IPS-18c (cell line): ENCODE data around the gene SAE1.
"Not testable (repeated sequence)": the region's sequence is repeated elsewhere in the genome, so short reads cannot be mapped to it uniquely, and the experiment has no call there.

ENCODE experiments used
- H3K4me3 ChIP-seq: 2 replicates; pipeline ENCODE4 v1.7.0; 2013; ENCODE audit warnings: low read depth, mild to moderate bottlenecking, low read length, moderate library complexity; ENCODE audit not compliant: insufficient read depth
- H3K9me3 ChIP-seq: one replicate; pipeline ENCODE4 v1.6.1; 2013; ENCODE audit warnings: mild to moderate bottlenecking, low read length, moderate library complexity; ENCODE audit not compliant: control insufficient read depth, insufficient read depth

Gene SAE1

DNA sequence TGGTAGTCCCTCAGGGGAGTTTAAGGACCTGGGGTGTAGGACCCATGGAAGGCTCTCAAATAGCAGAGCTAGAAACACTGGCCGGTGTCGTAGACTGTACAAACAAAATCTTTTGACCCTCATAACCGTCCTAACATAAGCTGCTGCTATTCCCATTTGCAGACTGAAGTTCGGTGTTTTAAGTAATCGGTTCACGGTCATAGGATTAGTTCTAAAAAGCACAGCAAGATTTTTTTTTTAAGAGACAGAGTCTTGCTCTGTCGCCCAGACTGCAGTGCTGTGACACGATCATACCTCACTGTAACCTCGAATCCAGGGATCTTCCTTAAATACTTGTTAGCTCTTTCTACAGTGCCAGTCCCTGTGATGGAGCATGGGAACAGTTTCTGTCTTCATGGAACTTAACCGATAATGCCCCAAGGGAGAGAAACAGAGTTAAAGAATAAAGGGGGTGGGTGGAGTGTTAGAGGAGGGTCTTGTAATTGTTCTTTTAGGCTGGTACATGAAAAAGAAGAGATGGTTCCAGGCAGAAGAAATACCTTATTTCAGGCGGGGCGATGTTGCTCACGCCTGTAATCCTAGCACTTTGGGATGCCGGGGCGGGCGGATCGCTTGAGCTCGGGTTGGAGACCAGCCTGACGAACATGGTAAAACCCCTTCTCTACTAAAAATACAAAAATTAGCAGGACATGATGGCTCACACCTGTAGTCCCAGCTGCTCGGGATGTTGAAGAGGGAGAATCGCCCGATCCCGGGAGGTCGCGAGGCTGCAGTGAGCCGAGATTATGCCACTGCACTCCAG lies 16.6 kb upstream of the SAE1 start:
- Histone ChIP-seq H3K9me3 (peaks cover 2% of the 10 kb centered on the region), H3K4me3 (peak overlapping the region; percentile 89; the same call in 1 of the 2 replicates)

DNA sequence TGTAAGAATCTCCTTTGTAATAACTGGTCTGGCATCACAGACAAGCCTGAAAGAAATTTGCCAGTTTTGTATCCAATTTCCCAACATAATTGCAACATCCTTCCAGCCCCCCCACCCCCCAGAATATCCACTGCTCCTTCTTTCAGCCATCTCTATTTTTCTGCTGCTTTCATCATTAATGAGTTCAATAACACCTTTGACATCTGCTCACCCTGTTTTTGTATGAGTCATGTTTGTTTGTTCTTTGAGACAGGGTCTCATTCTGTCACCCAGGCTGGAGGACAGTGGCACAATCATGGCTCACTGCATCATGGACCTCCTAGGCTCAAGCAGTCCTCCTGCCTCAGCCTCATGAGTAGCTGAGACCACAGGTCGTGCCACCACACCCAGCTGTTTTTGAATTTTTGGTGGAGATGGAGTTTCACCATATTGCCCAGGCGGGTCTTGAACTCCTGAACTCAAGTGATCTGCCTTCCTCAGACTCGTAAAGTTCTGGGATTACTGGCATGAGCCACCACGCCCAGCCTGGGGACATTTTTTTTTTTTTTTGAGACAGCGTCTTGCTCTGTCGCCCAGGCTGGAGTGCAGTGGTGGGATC lies 10.1 kb upstream of the SAE1 start:
- H3K9me3 ChIP-seq: no peaks in the 10 kb centered on the region

DNA sequence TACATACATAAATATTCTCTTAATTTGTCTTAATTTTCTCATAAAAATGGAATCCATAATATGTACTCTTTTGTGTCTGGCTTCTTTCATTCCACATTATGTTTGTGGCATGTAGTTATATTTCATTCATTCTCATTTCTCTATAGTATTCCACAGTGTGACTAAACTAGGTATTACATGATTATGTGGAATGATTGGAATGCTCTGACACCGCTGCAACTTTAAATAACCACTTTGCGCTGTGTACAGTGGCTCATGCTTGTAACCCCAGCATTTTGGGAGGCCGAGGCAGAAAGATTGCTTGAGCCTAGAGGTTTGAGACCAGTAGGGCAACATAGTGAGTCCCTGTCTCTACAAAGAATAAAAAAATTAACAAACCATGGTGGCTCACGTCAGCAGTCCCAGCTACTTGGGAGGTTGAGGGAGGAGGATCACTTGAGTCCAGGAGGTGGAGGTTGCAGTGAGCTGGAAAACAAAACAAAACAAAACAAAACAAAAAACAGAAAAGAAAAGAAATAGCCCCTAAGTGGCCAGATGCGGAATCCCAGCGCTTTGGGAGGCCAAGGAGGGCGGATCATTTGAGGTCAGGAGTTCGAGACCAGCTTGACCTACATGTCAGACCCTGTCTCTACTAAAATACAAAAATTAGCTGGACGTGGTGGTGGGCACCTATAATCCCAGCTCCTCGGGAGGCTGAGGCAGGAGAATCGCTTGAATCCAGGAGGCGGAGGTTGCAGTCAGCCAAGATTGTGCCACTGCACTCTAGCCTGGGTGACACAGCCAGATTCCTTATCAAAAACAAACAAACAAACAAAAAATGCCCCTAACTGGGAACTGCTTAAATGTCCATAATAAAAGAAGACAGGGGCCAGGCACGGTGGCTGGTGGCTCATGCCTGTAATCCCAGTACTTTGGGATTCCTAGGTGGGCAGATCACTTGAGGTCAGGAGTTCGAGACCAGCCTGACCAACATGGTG lies 8.0 kb upstream of the SAE1 start:
- H3K9me3 ChIP-seq: no peaks in the 10 kb centered on the region
- H3K4me3 ChIP-seq: no peak overlapping the region

More for the DNA sequence above, 10.1 kb upstream of the SAE1 start:
- H3K4me3 ChIP-seq: no peak overlapping the region

GRCh38 chr19:47123406-47123805 lies 7.2 kb upstream of the SAE1 start:
- H3K9me3 ChIP-seq: no peaks in the 10 kb centered on the region
- no peak overlapping the region for H3K4me3 ChIP-seq

DNA sequence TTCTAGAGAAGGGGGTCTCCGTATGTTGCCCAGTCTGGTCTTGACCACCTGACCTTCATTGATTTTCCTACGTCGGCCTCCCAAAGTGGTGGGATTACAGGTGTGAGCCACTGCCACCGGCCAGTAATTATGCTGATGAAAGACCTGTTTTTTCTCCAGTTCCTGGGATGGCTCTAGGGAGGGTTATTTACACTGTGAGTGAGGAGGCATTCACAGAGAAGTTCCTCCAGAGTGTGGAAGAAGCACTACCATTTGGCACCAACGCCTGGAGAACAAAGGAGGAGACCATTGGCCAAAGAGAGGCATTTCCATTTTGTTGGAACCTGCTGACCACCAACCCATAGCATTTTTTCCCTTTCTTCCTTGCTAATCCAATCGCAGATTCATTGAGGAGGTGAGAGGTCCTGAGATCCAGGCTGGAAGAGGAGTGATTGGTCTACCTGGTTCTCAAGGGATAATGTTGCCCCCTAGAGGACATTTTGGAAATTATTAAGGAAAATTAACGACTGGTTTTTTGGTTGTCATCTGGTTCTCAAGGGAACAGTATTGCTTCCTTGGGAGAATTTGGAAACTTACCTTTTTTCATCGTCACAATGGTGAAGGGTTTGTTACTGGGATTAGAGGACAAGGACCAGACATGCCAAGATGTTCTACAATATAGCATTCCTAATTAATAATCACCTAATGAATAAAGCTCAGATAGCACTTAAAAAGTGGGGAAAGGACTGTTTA lies 5.5 kb upstream of the SAE1 start:
- H3K9me3 ChIP-seq: no peaks in the 10 kb centered on the region

GRCh38 chr19:47125669-47125938 lies 5.0 kb upstream of the SAE1 start:
- H3K9me3 ChIP-seq: no peaks in the 10 kb centered on the region
- no peak overlapping the region for H3K4me3 ChIP-seq

More for the DNA sequence above, 5.5 kb upstream of the SAE1 start:
- no peak overlapping the region for H3K4me3 ChIP-seq

GRCh38 chr19:47129579-47129978 lies 1.1 kb upstream of the SAE1 start:
- Histone ChIP-seq H3K9me3 (no peaks in the 10 kb centered on the region), H3K4me3 (no peak overlapping the region)

DNA sequence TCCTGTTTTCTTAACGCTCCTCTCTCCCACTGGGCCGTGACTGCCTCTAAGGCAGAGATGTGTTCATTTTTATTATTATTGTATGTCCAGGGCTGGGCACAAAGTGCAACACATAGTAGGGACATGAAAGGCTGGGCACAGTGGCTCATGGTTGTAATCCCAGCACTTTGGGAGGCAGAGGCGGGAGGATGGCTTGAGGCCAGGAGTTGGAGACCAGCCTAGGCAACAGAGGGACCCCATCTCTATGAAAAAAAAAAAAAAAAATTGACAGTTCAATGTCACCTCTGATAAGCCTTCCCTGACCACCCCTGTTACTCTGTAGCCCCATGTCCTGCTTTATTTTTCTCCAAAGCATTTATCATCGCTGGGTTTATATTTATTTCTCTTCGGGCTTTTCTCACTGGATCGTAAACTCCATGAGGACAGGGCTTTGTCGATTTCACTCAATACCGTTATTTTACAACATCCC lies 481 bp upstream of the SAE1 start:
- Histone ChIP-seq H3K4me3 (no peak overlapping the region), H3K9me3 (no peaks in the 10 kb centered on the region)

- Histone ChIP-seq H3K4me3 (peak overlapping the region; percentile 96), H3K9me3 (no peaks in the 10 kb centered on the region)
Observed at GRCh38 chr19:47132194-47132852, 1.7 kb downstream of the SAE1 start.

GRCh38 chr19:47133021-47133471 lies 2.4 kb downstream of the SAE1 start:
- H3K9me3 ChIP-seq: no peaks in the 10 kb centered on the region
- H3K4me3 ChIP-seq: peak overlapping the region; percentile 96

- Histone ChIP-seq H3K4me3 (peak overlapping the region; percentile 34; the same call in 1 of the 2 replicates), H3K9me3 (no peaks in the 10 kb centered on the region)
Observed at GRCh38 chr19:47134545-47134944, 3.9 kb downstream of the SAE1 start.

DNA sequence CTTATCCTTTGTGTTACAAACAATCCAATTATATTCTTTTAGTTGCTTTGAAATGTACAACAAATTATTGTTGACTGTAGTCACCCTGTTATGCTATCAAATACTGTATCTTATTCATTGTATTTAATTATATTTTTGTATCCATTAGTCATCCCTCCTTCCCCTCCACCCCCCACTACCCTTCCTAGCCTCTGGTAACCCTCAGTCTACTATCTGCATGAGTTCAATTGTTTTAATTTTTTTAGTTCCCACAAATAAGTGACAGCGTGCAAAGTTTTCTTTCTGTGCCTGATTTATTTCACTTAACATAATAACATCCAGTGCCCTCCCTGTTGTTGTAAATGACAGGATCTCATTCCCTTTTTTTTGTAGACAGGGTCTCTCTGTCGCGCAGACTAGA lies 4.5 kb downstream of the SAE1 start:
- Histone ChIP-seq H3K4me3 (no peak overlapping the region), H3K9me3 (no peaks in the 10 kb centered on the region)

GRCh38 chr19:47141252-47141651 lies 10.6 kb downstream of the SAE1 start:
- not testable (repeated sequence) for H3K4me3 ChIP-seq, H3K9me3 ChIP-seq

DNA sequence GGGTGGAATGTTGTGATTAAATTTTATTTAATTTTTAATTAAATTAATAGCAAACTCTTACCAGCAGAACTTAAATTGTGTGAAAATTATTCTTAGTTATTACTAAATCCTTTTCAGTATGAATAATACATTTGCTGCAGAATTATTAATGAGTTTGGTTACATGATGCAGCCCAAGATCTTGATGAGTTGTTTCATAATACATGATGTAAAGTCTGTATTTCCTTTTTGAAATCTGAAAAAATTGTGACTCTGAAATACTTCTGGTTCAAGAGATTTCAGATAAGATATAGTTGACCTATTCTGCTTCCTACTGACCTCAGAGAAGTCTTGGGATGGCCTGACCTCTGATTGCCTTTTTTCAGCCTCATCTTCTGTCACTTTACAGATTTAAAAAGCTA lies 11.1 kb downstream of the SAE1 start:
- Histone ChIP-seq H3K4me3 (no peak overlapping the region), H3K9me3 (no peaks in the 10 kb centered on the region)

DNA sequence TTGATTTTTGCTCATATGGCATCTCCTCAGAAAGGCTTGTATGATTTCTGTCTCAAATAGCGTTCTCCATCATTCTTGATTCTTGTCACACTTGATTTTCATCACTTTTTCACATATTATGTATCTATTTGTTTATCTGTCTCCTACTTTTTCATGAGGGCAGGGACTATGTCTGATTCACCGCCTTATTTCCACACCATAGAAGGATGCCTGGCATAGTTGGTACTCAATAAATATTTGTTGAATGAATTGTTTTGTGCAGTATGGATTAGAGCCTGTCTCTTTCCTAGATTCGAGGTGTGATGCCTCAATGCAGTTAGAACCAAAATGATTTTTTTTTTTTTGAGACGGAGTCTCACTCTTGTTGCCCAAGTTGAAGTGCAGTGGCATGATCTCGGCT lies 12.1 kb downstream of the SAE1 start:
- H3K9me3 ChIP-seq: no peaks in the 10 kb centered on the region
- no peak overlapping the region for H3K4me3 ChIP-seq

GRCh38 chr19:47143322-47144073 lies 12.9 kb downstream of the SAE1 start:
- Histone ChIP-seq H3K4me3 (no peak overlapping the region), H3K9me3 (no peaks in the 10 kb centered on the region)
